ENCODE results near the gene APBA1. TPM values are rescaled to one million over a fixed set of nuclear protein-coding genes. Genes with fewer than 3 reads are reported as not detected.

The APBA1 gene
- total and polyA plus RNA-seq, 2 donors (not counting 1 experiment from before 2014, with no cell fraction given): 0.01 to 0.05 TPM

GRCh38 chr9:69647804-69648203, 24.4 kb downstream of the APBA1 start:
- ChIA-PET CTCF (no interaction called here), POLR2A (no interaction called here)
- no peak for TF ChIP-seq CTCF (IDR thresholded peaks at IDR 0.05)
- no peak for TF ChIP-seq EZH2 (IDR thresholded peaks at IDR 0.05; ENCODE audit: borderline replicate concordance, insufficient read depth, low read depth, low read length, poor library complexity, severe bottlenecking)
- Mint-ChIP-seq H3K4me3 (no peak overlapping the region), H3K27ac (no peak overlapping the region), H3K4me1 (no peaks in the 10 kb centered on the region), H3K9me3 (ENCODE audit: insufficient read depth) (no peaks in the 10 kb centered on the region), H3K27me3 (peaks cover 25% of the 10 kb centered on the region)
- Histone ChIP-seq H3K79me2 (ENCODE audit: control insufficient read depth, insufficient read depth, low read length) (no peaks in the 10 kb centered on the region), H3K4me3 (ENCODE audit: control extremely low read depth in 1 of 5, extremely low read depth in 1 of 5, insufficient read depth in 1 of 5, low read depth in 2 of 5, low read length in 4 of 5) (no peak overlapping the region), H3K9ac (ENCODE audit: low read length) (no peak overlapping the region), H3K27me3 (replicated peaks in 1 of 4; ENCODE audit: control extremely low read depth in 1 of 4, control insufficient read depth in 3 of 4, insufficient read depth in 4 of 4, low read length in 3 of 4) (peaks cover 0 to 5% (median 0%) of the 10 kb centered on the region in 4 experiments), H3K4me2 (replicated peaks; ENCODE audit: low read depth, low read length, poor library complexity, severe bottlenecking) (no peak overlapping the region), H4K20me1 (ENCODE audit: control insufficient read depth, insufficient read depth, low read length, poor library complexity, severe bottlenecking) (no peaks in the 10 kb centered on the region), H3K9me3 (ENCODE audit: control extremely low read depth in 1 of 3, control insufficient read depth in 2 of 3, insufficient read depth in 1 of 3, low read length in 2 of 3) (no peaks in the 10 kb centered on the region), H3K36me3 (replicated peaks in 1 of 2; ENCODE audit: control extremely low read depth in 1 of 2, control insufficient read depth in 1 of 2, extremely low read depth in 1 of 2, insufficient read depth in 2 of 2, low read length in 1 of 2) (no peaks in the 10 kb centered on the region), H3K4me1 (ENCODE audit: control insufficient read depth in 2 of 2, insufficient read depth in 2 of 2, low read length in 2 of 2) (no peaks in the 10 kb centered on the region), H2AFZ (ENCODE audit: insufficient read depth, low read depth, low read length, poor library complexity, severe bottlenecking) (no peak overlapping the region), H3K27ac (ENCODE audit: low read length in 2 of 2) (no peak overlapping the region)
- 100% methylated on average over 1 of the region's 3 CpGs for WGBS (ENCODE audit: insufficient coverage)
- ATAC-seq (ENCODE audit: low read depth) (no peak), DNase-seq (no peak)
- intact Hi-C loops (cut with micrococcal nuclease): no loop called here

- no peaks in the 10 kb centered on the region for H3K9me3 ChIP-seq (ENCODE audit: control extremely low read depth in 1 of 3, control insufficient read depth in 2 of 3, insufficient read depth in 1 of 3, low read length in 2 of 3)
- no peaks in the 10 kb centered on the region for H3K79me2 ChIP-seq (ENCODE audit: control insufficient read depth, insufficient read depth, low read length)
- TF ChIP-seq EZH2 (IDR thresholded peaks at IDR 0.05; ENCODE audit: borderline replicate concordance, insufficient read depth, low read depth, low read length, poor library complexity, severe bottlenecking) (no peak), CTCF (IDR thresholded peaks at IDR 0.05) (no peak)
- WGBS (ENCODE audit: insufficient coverage): 100% methylated on average over 2 of the region's 3 CpGs
- no peak overlapping the region for H3K9ac ChIP-seq (ENCODE audit: low read length)
- DNase-seq (no peak), ATAC-seq (ENCODE audit: low read depth) (no peak)
- ChIA-PET POLR2A (no interaction called here), CTCF (no interaction called here)
- Mint-ChIP-seq H3K4me1 (no peaks in the 10 kb centered on the region), H3K9me3 (ENCODE audit: insufficient read depth) (no peaks in the 10 kb centered on the region), H3K4me3 (no peak overlapping the region), H3K27ac (no peak overlapping the region), H3K27me3 (peaks cover 25% of the 10 kb centered on the region)
- H3K36me3 ChIP-seq (replicated peaks in 1 of 2; ENCODE audit: control extremely low read depth in 1 of 2, control insufficient read depth in 1 of 2, extremely low read depth in 1 of 2, insufficient read depth in 2 of 2, low read length in 1 of 2): no peaks in the 10 kb centered on the region
- H3K27me3 ChIP-seq (replicated peaks in 1 of 4; ENCODE audit: control extremely low read depth in 1 of 4, control insufficient read depth in 3 of 4, insufficient read depth in 4 of 4, low read length in 3 of 4): peaks cover 0 to 5% (median 0%) of the 10 kb centered on the region in 4 experiments
- H3K4me2 ChIP-seq (replicated peaks; ENCODE audit: low read depth, low read length, poor library complexity, severe bottlenecking): no peak overlapping the region
- no peaks in the 10 kb centered on the region for H3K4me1 ChIP-seq (ENCODE audit: control insufficient read depth in 2 of 2, insufficient read depth in 2 of 2, low read length in 2 of 2)
- H4K20me1 ChIP-seq (ENCODE audit: control insufficient read depth, insufficient read depth, low read length, poor library complexity, severe bottlenecking): no peaks in the 10 kb centered on the region
- H2AFZ ChIP-seq (ENCODE audit: insufficient read depth, low read depth, low read length, poor library complexity, severe bottlenecking): no peak overlapping the region
- H3K4me3 ChIP-seq (ENCODE audit: control extremely low read depth in 1 of 5, extremely low read depth in 1 of 5, insufficient read depth in 1 of 5, low read depth in 2 of 5, low read length in 4 of 5): no peak overlapping the region
- intact Hi-C loops (cut with micrococcal nuclease): no loop called here
- H3K27ac ChIP-seq (ENCODE audit: low read length in 2 of 2): no peak overlapping the region
Measured at GRCh38 chr9:69646810-69647209, 25.4 kb downstream of the APBA1 start.

All from B cell (primary cell).